ENCODE data around the gene FGA.
"Not testable (repeated sequence)": the region's sequence is repeated elsewhere in the genome, so short reads cannot be mapped to it uniquely, and the experiment has no call there.

The FGA gene

DNA sequence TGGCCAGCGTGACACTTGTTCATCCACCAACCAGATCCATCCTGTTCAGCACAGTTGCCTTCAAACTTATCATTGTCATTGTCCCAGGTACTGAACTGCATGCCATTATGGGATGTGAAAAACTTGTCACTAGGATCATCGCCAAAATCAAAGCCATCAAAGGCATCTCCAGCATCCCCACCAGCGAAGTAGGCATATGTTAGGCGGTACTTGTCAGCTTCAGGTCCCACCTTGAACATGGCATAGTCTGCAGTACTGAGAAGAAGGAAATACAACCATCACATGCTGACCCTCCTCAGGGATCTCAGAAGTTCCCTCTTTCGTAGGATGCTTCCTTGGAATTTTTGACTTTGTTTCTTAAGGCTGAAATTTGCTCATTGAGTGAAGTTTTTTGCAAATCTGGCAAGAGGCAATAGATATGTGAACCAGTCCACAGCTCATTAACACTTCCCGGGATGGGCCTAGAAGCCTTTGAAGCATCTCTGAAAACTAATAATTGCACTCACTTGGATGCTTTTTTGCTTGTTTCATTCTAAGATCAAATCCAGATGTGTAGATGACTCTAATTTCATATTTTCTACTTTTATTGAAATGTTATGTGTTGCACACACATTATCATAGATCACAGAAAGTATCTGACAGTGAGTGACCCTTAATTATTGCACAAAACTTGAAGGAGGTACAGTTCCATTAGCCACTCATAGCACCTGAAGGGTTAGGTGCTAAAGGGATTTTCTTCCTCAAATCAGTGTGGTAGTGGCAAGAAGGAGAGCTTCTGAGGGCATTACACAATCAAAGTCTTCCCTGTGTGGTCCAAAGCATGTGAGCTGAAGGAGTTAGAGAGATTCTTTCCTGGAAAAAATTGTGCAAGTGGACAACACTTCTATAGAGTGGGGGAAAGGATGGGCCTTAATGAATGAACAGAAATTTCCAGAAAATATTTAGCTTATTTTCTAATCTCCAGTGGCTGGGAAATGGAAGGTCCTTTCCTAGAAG is 16.5 kb upstream of the FGA start:
- Histone ChIP-seq H3K27me3 (ENCODE audit: control insufficient read depth in 1 of 2, insufficient read depth in 2 of 2, low read length in 2 of 2) (no peaks in the 10 kb centered on the region), H3K4me1 (ENCODE audit: insufficient read depth, low read length) (no peaks in the 10 kb centered on the region), H3K9me3 (ENCODE audit: low read length) (no peaks in the 10 kb centered on the region), H3K9ac (ENCODE audit: low read length) (no peak overlapping the region), H3K4me3 (ENCODE audit: low read depth in 1 of 2, low read length in 2 of 2) (no peak overlapping the region), H3K27ac (ENCODE audit: low read depth, low read length) (no peak overlapping the region), H3K36me3 (ENCODE audit: insufficient read depth, low read length) (no peaks in the 10 kb centered on the region)

DNA sequence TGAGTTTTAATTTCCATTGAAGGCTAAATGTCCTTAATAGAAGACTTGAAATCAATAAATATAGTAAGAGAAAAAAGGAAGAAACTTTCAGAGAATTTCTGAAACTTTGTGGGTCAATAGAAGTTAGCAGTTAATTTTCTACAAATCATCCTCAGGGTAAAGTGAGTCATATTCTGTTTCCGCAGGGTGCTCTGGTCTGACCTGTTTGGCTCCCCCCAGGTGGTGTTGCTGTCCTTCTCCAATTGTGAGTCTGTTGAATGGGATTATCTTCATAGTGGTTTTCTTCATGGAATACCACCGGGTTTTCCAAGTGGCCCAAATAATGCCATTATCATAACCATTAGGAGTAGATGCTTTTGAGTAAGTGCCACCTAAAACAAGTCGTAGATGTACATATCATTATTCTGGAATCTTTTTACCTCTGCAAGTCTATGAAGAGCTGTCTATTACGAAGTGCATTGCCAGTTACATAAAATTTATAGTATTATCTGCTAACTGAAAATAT is 14.2 kb upstream of the FGA start:
- Histone ChIP-seq H3K27me3 (ENCODE audit: control insufficient read depth in 1 of 2, insufficient read depth in 2 of 2, low read length in 2 of 2) (no peaks in the 10 kb centered on the region), H3K4me1 (ENCODE audit: insufficient read depth, low read length) (no peaks in the 10 kb centered on the region), H3K9me3 (ENCODE audit: low read length) (no peaks in the 10 kb centered on the region), H3K36me3 (ENCODE audit: insufficient read depth, low read length) (no peaks in the 10 kb centered on the region), H3K27ac (ENCODE audit: low read depth, low read length) (no peak overlapping the region), H3K9ac (ENCODE audit: low read length) (no peak overlapping the region), H3K4me3 (ENCODE audit: low read depth in 1 of 2, low read length in 2 of 2) (no peak overlapping the region)

DNA sequence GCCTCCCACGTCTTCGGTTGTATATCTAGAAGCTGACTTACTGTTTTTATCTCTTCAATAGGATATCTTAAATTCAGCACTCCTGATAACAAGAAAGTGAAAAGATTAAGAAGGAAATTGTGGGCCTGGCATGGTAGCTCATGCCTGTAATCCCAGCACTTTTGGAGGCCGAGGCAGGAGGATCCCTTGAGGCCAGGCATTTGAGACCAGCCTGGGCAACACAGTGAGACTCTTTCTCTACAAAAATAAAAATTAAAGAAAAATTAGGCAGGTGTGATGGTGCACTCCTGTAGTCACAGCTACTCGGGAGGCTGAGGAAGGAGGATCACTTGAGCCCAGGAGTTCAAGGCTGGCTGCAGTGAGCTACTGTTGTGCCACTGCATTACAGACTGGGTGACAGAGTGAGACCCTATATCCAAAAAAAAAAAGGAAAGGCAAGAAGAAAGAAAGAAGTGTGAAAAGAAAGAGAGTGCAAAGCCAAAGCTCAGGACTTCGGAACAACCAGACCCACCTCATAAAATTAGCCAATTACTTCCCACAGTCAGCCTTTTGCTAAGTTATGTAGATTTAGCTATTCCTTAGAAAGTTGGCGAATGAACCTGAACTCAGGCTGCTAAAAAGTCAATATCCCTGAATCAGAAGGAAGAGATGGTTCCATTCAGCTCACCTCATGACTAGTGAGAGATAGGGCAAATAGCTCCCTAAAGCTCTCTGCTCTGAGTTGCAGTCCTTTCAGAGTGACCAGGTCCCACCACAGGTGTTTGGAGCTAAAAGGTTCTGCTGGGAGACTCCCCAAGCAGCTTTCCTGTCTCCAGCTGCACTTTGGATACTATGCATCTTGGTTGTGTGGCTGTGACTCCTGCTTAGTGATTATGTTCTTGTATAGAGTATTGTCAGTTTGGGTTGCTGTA is 12.7 kb upstream of the FGA start:
- Histone ChIP-seq H3K36me3 (ENCODE audit: insufficient read depth, low read length) (no peaks in the 10 kb centered on the region), H3K4me1 (ENCODE audit: insufficient read depth, low read length) (no peaks in the 10 kb centered on the region), H3K27me3 (ENCODE audit: control insufficient read depth in 1 of 2, insufficient read depth in 2 of 2, low read length in 2 of 2) (no peaks in the 10 kb centered on the region), H3K9me3 (ENCODE audit: low read length) (no peaks in the 10 kb centered on the region), H3K4me3 (ENCODE audit: low read depth in 1 of 2, low read length in 2 of 2) (no peak overlapping the region), H3K27ac (ENCODE audit: low read depth, low read length) (no peak overlapping the region), H3K9ac (ENCODE audit: low read length) (no peak overlapping the region)

DNA sequence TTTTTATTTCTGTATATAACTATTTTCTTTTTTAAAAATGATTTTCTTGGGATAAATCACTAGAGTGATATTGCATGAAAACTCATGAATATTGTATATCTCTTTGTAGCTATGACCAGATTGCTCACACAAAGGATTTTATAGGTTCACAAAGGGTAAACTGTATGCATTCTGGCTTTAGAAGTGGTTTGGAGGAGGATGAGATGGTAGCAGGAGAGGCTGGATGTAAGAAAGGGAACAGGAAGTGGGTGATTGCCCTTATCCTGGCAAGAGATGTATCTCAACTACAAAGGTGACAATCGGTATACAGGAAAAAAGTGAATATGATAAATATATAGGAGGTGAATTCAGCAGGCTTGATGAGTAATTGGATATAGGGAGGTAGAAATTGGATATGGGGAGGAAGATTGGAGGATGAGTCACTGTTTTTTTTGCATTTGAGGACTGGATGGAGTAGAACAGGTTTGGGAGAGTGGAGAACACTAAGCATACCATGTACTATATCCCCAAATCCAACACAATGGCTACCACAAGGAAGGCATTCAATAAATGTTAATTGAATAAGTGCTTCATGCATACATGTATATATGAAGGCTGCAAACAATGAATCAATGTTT is 12.0 kb upstream of the FGA start:
- Histone ChIP-seq H3K4me3 (ENCODE audit: low read depth in 1 of 2, low read length in 2 of 2) (no peak overlapping the region), H3K4me1 (ENCODE audit: insufficient read depth, low read length) (no peaks in the 10 kb centered on the region), H3K9me3 (ENCODE audit: low read length) (no peaks in the 10 kb centered on the region), H3K27me3 (ENCODE audit: control insufficient read depth in 1 of 2, insufficient read depth in 2 of 2, low read length in 2 of 2) (no peaks in the 10 kb centered on the region), H3K9ac (ENCODE audit: low read length) (no peak overlapping the region), H3K27ac (ENCODE audit: low read depth, low read length) (no peak overlapping the region), H3K36me3 (ENCODE audit: insufficient read depth, low read length) (no peaks in the 10 kb centered on the region)

DNA sequence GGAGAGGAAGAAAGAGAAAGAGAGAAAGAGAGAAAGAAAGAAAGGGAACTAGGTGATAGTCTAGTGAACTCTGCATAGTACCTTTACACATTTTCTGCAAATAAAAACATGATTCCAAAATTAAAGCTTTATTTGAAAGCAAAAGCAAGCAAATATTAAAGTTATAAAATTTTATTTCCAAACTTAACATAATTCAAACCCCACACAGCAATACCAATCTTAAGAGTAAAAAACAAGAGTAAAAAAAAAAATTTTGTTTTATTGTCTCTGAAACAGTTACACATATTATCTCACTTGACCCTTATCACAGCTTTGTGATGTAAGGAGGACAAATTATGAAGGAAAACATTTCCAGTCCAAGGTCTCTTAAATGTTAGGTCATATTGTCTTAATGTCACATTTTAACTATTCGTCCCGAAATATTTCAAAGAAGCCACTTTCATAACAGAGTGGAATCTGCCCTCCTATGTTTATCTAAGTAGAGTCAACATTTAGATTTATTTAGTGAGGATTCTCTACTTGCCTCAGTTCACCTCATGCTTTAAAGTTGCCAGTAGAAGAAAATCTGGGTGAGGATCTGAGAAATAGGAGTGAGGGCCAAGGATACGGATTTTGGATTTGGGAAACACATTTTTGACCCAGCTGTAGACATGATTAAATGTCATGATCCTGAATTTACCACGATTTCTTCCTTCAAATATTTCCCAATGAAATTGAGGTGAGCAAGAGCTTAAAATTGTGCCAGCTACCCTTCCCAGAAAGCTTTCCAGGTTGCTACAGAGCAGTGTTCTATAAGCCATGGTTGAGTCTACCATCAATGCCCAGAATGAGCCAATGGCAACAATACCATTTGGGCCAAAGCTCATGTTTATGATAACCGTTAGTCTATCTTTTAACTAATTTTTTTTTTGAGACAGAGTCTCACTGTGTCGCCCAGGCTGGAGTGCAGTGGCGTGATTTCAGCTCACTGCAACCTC is 7.5 kb upstream of the FGA start:
- Histone ChIP-seq H3K9ac (ENCODE audit: low read length) (no peak overlapping the region), H3K4me1 (ENCODE audit: insufficient read depth, low read length) (no peaks in the 10 kb centered on the region), H3K27ac (ENCODE audit: low read depth, low read length) (no peak overlapping the region), H3K27me3 (ENCODE audit: control insufficient read depth in 1 of 2, insufficient read depth in 2 of 2, low read length in 2 of 2) (no peaks in the 10 kb centered on the region), H3K36me3 (ENCODE audit: insufficient read depth, low read length) (no peaks in the 10 kb centered on the region), H3K9me3 (ENCODE audit: low read length) (no peaks in the 10 kb centered on the region), H3K4me3 (ENCODE audit: low read depth in 1 of 2, low read length in 2 of 2) (no peak overlapping the region)

DNA sequence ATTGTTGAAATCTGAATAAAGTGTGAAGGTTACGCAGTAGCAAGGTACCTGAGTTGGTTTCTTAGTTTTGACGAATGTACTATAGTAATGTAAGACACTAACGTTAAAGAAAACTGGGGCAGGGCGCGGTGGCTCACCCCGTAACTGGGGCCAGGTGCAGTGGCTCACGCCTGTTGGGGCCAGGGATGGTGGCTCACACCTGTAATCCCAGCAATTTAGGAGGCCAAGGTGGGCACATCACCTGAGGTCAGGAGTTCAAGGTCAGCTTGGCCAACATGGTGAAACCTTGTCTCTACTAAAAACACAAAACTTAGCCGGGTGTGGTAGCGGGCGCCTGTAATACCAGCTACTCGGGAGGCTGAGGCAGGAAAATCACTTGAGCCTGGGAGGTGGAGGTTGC is 6.7 kb upstream of the FGA start:
- not testable (repeated sequence) for H3K9me3 ChIP-seq (ENCODE audit: low read length); H3K4me3 ChIP-seq (ENCODE audit: low read depth in 1 of 2, low read length in 2 of 2); H3K36me3 ChIP-seq (ENCODE audit: insufficient read depth, low read length); H3K4me1 ChIP-seq (ENCODE audit: insufficient read depth, low read length); H3K27ac ChIP-seq (ENCODE audit: low read depth, low read length); H3K9ac ChIP-seq (ENCODE audit: low read length); H3K27me3 ChIP-seq (ENCODE audit: control insufficient read depth in 1 of 2, insufficient read depth in 2 of 2, low read length in 2 of 2)

DNA sequence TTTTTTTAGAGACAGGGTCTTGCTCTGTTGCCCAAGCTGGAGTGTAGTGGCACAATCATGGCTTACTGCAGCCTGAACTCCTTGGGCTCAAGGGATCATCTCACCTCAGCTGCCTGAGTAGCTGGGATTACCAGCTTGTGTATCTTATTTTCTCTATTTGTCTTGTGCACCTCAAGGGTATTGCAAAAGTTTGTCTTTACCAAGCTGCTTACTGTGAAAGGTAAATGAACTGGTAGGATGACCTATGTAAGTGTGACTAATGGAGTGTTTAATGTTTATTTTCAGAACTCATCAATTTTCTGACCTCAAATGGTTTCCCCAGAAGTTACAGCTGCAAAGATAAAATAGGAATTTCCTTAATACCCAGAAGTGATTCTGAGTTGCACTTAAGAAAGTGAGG is 5.3 kb upstream of the FGA start:
- H3K4me3 ChIP-seq (ENCODE audit: low read depth in 1 of 2, low read length in 2 of 2): no peak overlapping the region
- no peaks in the 10 kb centered on the region for H3K27me3 ChIP-seq (ENCODE audit: control insufficient read depth in 1 of 2, insufficient read depth in 2 of 2, low read length in 2 of 2)

DNA sequence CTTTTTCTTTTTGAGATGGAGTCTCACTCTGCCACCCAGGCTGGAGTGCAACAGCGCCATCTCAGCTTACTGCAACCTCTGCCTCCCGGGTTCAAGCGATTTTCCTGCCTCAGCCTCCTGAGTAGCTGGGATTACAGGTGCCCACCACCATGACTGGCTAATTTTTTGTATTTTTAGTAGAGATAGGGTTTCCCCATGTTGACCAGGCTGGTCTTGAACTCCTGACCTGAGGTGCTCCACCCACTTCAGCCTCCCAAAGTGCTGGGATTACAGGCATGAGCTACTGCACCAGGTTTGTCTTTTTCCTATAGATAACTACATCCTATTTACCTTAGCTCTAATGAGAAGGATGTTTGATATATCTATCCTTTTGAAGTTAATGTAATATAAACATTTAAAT is 3.8 kb upstream of the FGA start:
- H3K9me3 ChIP-seq (ENCODE audit: low read length); H3K36me3 ChIP-seq (ENCODE audit: insufficient read depth, low read length); H3K4me1 ChIP-seq (ENCODE audit: insufficient read depth, low read length); H3K4me3 ChIP-seq (ENCODE audit: low read depth in 1 of 2, low read length in 2 of 2); H3K9ac ChIP-seq (ENCODE audit: low read length); H3K27ac ChIP-seq (ENCODE audit: low read depth, low read length); H3K27me3 ChIP-seq (ENCODE audit: control insufficient read depth in 1 of 2, insufficient read depth in 2 of 2, low read length in 2 of 2): not testable (repeated sequence)

More for the DNA sequence above, 5.3 kb upstream of the FGA start:
- Histone ChIP-seq H3K4me1 (ENCODE audit: insufficient read depth, low read length) (no peaks in the 10 kb centered on the region), H3K27ac (ENCODE audit: low read depth, low read length) (no peak overlapping the region), H3K9me3 (ENCODE audit: low read length) (no peaks in the 10 kb centered on the region), H3K9ac (ENCODE audit: low read length) (no peak overlapping the region), H3K36me3 (ENCODE audit: insufficient read depth, low read length) (no peaks in the 10 kb centered on the region)

DNA sequence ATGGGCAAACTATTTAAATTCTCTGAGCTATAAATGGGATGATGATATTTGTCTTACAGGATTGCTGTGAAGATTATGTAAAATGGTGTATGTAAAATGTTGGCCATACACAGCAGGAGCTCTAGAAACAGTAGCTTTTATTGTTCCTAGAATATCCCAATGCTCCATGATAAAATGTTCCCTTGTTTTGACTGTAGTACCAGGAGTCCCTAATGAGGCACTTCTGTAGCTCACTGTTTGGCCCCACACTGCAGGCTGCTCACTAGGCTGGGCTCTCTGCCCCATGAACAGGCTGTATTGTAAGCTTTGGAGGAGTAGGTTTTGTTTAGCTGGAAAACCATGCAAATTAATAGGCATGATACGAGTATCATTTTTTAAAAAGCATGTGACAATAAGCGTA is 3.3 kb upstream of the FGA start:
- Histone ChIP-seq H3K36me3 (ENCODE audit: insufficient read depth, low read length) (no peaks in the 10 kb centered on the region), H3K4me1 (ENCODE audit: insufficient read depth, low read length) (no peaks in the 10 kb centered on the region), H3K4me3 (ENCODE audit: low read depth in 1 of 2, low read length in 2 of 2) (no peak overlapping the region), H3K9me3 (ENCODE audit: low read length) (no peaks in the 10 kb centered on the region), H3K27ac (ENCODE audit: low read depth, low read length) (no peak overlapping the region), H3K9ac (ENCODE audit: low read length) (no peak overlapping the region), H3K27me3 (ENCODE audit: control insufficient read depth in 1 of 2, insufficient read depth in 2 of 2, low read length in 2 of 2) (no peaks in the 10 kb centered on the region)

DNA sequence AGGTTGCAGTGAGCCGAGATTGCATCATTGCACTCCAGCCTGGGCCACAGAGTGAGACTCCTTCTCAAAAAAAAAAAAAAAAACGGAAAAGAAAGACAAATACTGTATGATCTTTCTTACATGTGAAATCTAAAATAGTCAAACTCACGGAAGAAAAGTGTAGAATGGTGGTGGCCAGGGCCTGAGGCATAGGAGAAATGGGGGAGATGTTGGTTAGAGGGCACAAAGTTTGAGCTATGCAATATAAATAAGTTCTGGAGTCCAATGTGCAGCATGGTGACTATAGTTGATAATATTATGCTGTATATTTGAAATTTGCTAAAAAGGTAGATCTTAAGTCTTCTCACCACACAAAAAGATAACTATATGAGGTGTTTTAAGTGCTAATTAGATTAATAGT is 1.3 kb upstream of the FGA start:
- no peaks in the 10 kb centered on the region for H3K36me3 ChIP-seq (ENCODE audit: insufficient read depth, low read length)
- H3K27ac ChIP-seq (ENCODE audit: low read depth, low read length): no peak overlapping the region
- no peak overlapping the region for H3K9ac ChIP-seq (ENCODE audit: low read length)
- H3K4me3 ChIP-seq (ENCODE audit: low read depth in 1 of 2, low read length in 2 of 2): no peak overlapping the region
- H3K9me3 ChIP-seq (ENCODE audit: low read length): no peaks in the 10 kb centered on the region
- no peaks in the 10 kb centered on the region for H3K27me3 ChIP-seq (ENCODE audit: control insufficient read depth in 1 of 2, insufficient read depth in 2 of 2, low read length in 2 of 2)
- no peaks in the 10 kb centered on the region for H3K4me1 ChIP-seq (ENCODE audit: insufficient read depth, low read length)

Data from muscle layer of colon (tissue), 2 donors.